ENCODE measurements around the gene OSBPL5.

Gene OSBPL5

GRCh38 chr11:3167143-3168119, 2.3 kb upstream of the OSBPL5 start:
- Histone ChIP-seq H3K27ac (ENCODE audit: low read depth, low read length) (no peak overlapping the region), H3K4me3 (ENCODE audit: low read depth, low read length) (no peak overlapping the region), H3K27me3 (ENCODE audit: control insufficient read depth, insufficient read depth, low read length) (peaks cover 68% of the 10 kb centered on the region), H3K9ac (ENCODE audit: low read length) (no peak overlapping the region), H3K36me3 (ENCODE audit: control insufficient read depth, insufficient read depth, low read length) (no peaks in the 10 kb centered on the region), H3K4me1 (ENCODE audit: control insufficient read depth, insufficient read depth, low read length) (peaks cover 46% of the 10 kb centered on the region), H3K9me3 (ENCODE audit: control insufficient read depth, insufficient read depth, low read depth, low read length) (no peaks in the 10 kb centered on the region)

- Histone ChIP-seq H3K4me3 (ENCODE audit: low read depth, low read length) (no peak overlapping the region), H3K36me3 (ENCODE audit: control insufficient read depth, insufficient read depth, low read length) (no peaks in the 10 kb centered on the region), H3K9me3 (ENCODE audit: control insufficient read depth, insufficient read depth, low read depth, low read length) (no peaks in the 10 kb centered on the region), H3K27me3 (ENCODE audit: control insufficient read depth, insufficient read depth, low read length) (peaks cover 64% of the 10 kb centered on the region), H3K9ac (ENCODE audit: low read length) (no peak overlapping the region), H3K27ac (ENCODE audit: low read depth, low read length) (no peak overlapping the region), H3K4me1 (ENCODE audit: control insufficient read depth, insufficient read depth, low read length) (peaks cover 52% of the 10 kb centered on the region)
These were observed 1.4 kb upstream of the OSBPL5 start for GRCh38 chr11:3166268-3167142.

GRCh38 chr11:3165916-3166267, 782 bp upstream of the OSBPL5 start:
- Histone ChIP-seq H3K27me3 (ENCODE audit: control insufficient read depth, insufficient read depth, low read length) (peaks cover 63% of the 10 kb centered on the region), H3K27ac (ENCODE audit: low read depth, low read length) (no peak overlapping the region), H3K4me3 (ENCODE audit: low read depth, low read length) (no peak overlapping the region), H3K9me3 (ENCODE audit: control insufficient read depth, insufficient read depth, low read depth, low read length) (no peaks in the 10 kb centered on the region), H3K9ac (ENCODE audit: low read length) (no peak overlapping the region), H3K36me3 (ENCODE audit: control insufficient read depth, insufficient read depth, low read length) (no peaks in the 10 kb centered on the region), H3K4me1 (ENCODE audit: control insufficient read depth, insufficient read depth, low read length) (peaks cover 58% of the 10 kb centered on the region)

- peaks cover 53% of the 10 kb centered on the region for H3K27me3 ChIP-seq (ENCODE audit: control insufficient read depth, insufficient read depth, low read length)
- peak overlapping the region; percentile 72 for H3K4me3 ChIP-seq (ENCODE audit: low read depth, low read length)
- H3K9ac ChIP-seq (ENCODE audit: low read length) = peak overlapping the region; percentile 21
- no peak overlapping the region for H3K27ac ChIP-seq (ENCODE audit: low read depth, low read length)
- peaks cover 59% of the 10 kb centered on the region for H3K4me1 ChIP-seq (ENCODE audit: control insufficient read depth, insufficient read depth, low read length)
- H3K9me3 ChIP-seq (ENCODE audit: control insufficient read depth, insufficient read depth, low read depth, low read length) = no peaks in the 10 kb centered on the region
- H3K36me3 ChIP-seq (ENCODE audit: control insufficient read depth, insufficient read depth, low read length) = no peaks in the 10 kb centered on the region
These were observed 458 bp downstream of the OSBPL5 start for GRCh38 chr11:3164552-3165151.

- Histone ChIP-seq H3K36me3 (ENCODE audit: control insufficient read depth, insufficient read depth, low read length) (no peaks in the 10 kb centered on the region), H3K4me3 (ENCODE audit: low read depth, low read length) (peak overlapping the region; percentile 72), H3K4me1 (ENCODE audit: control insufficient read depth, insufficient read depth, low read length) (peaks cover 59% of the 10 kb centered on the region), H3K27me3 (ENCODE audit: control insufficient read depth, insufficient read depth, low read length) (peaks cover 52% of the 10 kb centered on the region), H3K27ac (ENCODE audit: low read depth, low read length) (no peak overlapping the region), H3K9me3 (ENCODE audit: control insufficient read depth, insufficient read depth, low read depth, low read length) (no peaks in the 10 kb centered on the region), H3K9ac (ENCODE audit: low read length) (peak overlapping the region; percentile 21)
These were observed 965 bp downstream of the OSBPL5 start for GRCh38 chr11:3164138-3164551.

GRCh38 chr11:3163241-3163981, 1.7 kb downstream of the OSBPL5 start:
- Histone ChIP-seq H3K4me1 (ENCODE audit: control insufficient read depth, insufficient read depth, low read length) (peaks cover 58% of the 10 kb centered on the region), H3K9ac (ENCODE audit: low read length) (no peak overlapping the region), H3K27me3 (ENCODE audit: control insufficient read depth, insufficient read depth, low read length) (peaks cover 48% of the 10 kb centered on the region), H3K9me3 (ENCODE audit: control insufficient read depth, insufficient read depth, low read depth, low read length) (no peaks in the 10 kb centered on the region), H3K36me3 (ENCODE audit: control insufficient read depth, insufficient read depth, low read length) (no peaks in the 10 kb centered on the region), H3K27ac (ENCODE audit: low read depth, low read length) (no peak overlapping the region), H3K4me3 (ENCODE audit: low read depth, low read length) (peak overlapping the region; percentile 72)

GRCh38 chr11:3162410-3163240, 2.5 kb downstream of the OSBPL5 start:
- Histone ChIP-seq H3K4me3 (ENCODE audit: low read depth, low read length) (no peak overlapping the region), H3K36me3 (ENCODE audit: control insufficient read depth, insufficient read depth, low read length) (no peaks in the 10 kb centered on the region), H3K4me1 (ENCODE audit: control insufficient read depth, insufficient read depth, low read length) (peaks cover 58% of the 10 kb centered on the region), H3K9me3 (ENCODE audit: control insufficient read depth, insufficient read depth, low read depth, low read length) (no peaks in the 10 kb centered on the region), H3K27me3 (ENCODE audit: control insufficient read depth, insufficient read depth, low read length) (peaks cover 41% of the 10 kb centered on the region), H3K27ac (ENCODE audit: low read depth, low read length) (no peak overlapping the region), H3K9ac (ENCODE audit: low read length) (no peak overlapping the region)

GRCh38 chr11:3161720-3162409, 3.2 kb downstream of the OSBPL5 start:
- no peaks in the 10 kb centered on the region for H3K9me3 ChIP-seq (ENCODE audit: control insufficient read depth, insufficient read depth, low read depth, low read length)
- H3K4me3 ChIP-seq (ENCODE audit: low read depth, low read length) = no peak overlapping the region
- H3K27me3 ChIP-seq (ENCODE audit: control insufficient read depth, insufficient read depth, low read length) = peaks cover 36% of the 10 kb centered on the region
- no peak overlapping the region for H3K9ac ChIP-seq (ENCODE audit: low read length)
- H3K4me1 ChIP-seq (ENCODE audit: control insufficient read depth, insufficient read depth, low read length) = peaks cover 59% of the 10 kb centered on the region
- H3K27ac ChIP-seq (ENCODE audit: low read depth, low read length) = no peak overlapping the region
- H3K36me3 ChIP-seq (ENCODE audit: control insufficient read depth, insufficient read depth, low read length) = no peaks in the 10 kb centered on the region

GRCh38 chr11:3161309-3161708, 3.8 kb downstream of the OSBPL5 start:
- H3K9ac ChIP-seq (ENCODE audit: low read length) = no peak overlapping the region
- H3K27ac ChIP-seq (ENCODE audit: low read depth, low read length) = no peak overlapping the region
- H3K4me3 ChIP-seq (ENCODE audit: low read depth, low read length) = peak overlapping the region; percentile 66; the same call in 1 of the 2 replicates
- H3K27me3 ChIP-seq (ENCODE audit: control insufficient read depth, insufficient read depth, low read length) = peaks cover 31% of the 10 kb centered on the region
- no peaks in the 10 kb centered on the region for H3K36me3 ChIP-seq (ENCODE audit: control insufficient read depth, insufficient read depth, low read length)
- peaks cover 61% of the 10 kb centered on the region for H3K4me1 ChIP-seq (ENCODE audit: control insufficient read depth, insufficient read depth, low read length)
- H3K9me3 ChIP-seq (ENCODE audit: control insufficient read depth, insufficient read depth, low read depth, low read length) = no peaks in the 10 kb centered on the region

Measured in HUES6 (cell line).